GDM1 (cell line): ENCODE measurements around the gene CILP.
"Not testable (repeated sequence)": the region's sequence is repeated elsewhere in the genome, so short reads cannot be mapped to it uniquely, and the experiment has no call there.

Source experiments
- DNase-seq: peaks from one replicate; lab custom pipeline; 2025; lab: John Stamatoyannopoulos, UW

Gene CILP, protein sequence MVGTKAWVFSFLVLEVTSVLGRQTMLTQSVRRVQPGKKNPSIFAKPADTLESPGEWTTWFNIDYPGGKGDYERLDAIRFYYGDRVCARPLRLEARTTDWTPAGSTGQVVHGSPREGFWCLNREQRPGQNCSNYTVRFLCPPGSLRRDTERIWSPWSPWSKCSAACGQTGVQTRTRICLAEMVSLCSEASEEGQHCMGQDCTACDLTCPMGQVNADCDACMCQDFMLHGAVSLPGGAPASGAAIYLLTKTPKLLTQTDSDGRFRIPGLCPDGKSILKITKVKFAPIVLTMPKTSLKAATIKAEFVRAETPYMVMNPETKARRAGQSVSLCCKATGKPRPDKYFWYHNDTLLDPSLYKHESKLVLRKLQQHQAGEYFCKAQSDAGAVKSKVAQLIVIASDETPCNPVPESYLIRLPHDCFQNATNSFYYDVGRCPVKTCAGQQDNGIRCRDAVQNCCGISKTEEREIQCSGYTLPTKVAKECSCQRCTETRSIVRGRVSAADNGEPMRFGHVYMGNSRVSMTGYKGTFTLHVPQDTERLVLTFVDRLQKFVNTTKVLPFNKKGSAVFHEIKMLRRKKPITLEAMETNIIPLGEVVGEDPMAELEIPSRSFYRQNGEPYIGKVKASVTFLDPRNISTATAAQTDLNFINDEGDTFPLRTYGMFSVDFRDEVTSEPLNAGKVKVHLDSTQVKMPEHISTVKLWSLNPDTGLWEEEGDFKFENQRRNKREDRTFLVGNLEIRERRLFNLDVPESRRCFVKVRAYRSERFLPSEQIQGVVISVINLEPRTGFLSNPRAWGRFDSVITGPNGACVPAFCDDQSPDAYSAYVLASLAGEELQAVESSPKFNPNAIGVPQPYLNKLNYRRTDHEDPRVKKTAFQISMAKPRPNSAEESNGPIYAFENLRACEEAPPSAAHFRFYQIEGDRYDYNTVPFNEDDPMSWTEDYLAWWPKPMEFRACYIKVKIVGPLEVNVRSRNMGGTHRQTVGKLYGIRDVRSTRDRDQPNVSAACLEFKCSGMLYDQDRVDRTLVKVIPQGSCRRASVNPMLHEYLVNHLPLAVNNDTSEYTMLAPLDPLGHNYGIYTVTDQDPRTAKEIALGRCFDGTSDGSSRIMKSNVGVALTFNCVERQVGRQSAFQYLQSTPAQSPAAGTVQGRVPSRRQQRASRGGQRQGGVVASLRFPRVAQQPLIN

DNA sequence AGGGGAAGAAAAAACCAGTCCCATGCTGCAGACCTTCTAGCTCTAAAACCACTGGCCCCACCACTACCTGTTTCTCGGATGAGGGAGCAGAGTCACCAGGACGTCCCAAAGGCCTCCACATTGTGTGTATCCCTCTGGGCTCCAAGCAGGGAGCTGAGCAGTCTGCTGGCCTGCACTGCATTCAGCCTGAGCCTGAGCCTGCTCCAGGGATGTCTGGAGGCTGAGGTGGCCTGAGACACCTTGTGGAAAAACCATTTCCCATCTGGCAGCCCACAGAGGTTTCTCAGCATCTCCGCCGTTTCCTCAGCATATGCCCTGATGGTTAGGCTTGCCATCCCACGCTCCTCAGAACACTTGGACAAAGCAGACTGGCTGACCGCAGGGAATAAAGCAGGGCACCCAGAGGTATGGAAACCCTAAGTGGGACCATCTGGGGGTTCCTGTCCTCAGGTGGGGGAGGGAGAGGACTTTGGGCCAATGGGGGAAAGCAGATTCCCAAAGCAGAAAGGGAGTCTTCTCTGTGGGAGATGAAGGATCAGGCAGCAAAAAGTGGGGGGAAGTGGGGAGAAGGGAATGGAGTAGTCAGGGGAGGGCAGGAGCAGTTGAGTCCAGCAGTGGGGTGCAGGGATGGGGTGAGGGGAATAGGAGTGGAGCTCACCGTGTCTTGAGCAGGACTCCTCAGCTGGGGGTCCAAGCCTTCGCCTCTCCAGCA lies at the start of gene CILP:
Gene CILP, minus strand, starts transcription at position 704 of the 712 bp plus-strand sequence. CDS start 1,718 bp downstream, outside the sequence.
- DNase-seq: no peak

DNA sequence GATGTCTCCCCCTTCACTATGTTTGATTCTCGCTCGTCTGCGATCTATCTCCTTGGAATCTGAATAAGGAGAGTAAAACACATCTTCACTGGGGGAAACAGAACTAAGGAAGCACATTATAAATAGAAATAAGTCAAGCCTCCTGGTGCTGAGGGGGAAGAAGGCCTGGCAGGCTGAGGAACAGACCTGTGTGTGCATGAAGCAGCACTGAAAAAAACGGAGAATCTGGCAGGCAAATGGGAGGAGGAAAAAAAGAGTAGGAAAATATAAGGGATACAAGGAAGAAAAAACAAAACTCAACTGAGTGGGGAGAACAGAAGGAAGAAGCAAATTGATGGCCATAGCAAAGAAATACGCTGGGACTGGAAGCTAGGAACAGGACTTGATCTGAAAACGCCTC lies 49.7 kb upstream of the CILP start:
- DNase-seq: no peak

DNA sequence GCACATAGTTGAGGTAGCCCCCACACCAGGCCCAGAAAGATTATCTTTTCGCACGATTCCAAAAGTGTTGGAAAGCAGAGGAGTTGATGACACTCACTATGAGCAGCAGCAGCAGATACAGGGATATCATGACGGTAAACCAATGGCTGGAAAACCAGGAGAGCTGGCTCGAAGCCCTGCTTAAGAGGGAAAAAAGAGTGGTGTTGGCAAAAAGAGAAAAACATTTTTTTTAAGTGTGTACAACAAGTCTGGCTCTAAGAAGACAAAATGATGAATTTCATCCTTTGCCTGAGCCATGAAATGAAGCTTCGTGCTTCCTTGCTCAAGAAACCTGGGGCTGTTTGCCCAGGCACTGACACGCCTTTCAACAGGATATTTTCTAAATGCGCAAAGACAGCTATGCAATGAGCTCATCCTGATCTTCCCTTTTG lies 48.1 kb upstream of the CILP start:
- DNase-seq: no peak

DNA sequence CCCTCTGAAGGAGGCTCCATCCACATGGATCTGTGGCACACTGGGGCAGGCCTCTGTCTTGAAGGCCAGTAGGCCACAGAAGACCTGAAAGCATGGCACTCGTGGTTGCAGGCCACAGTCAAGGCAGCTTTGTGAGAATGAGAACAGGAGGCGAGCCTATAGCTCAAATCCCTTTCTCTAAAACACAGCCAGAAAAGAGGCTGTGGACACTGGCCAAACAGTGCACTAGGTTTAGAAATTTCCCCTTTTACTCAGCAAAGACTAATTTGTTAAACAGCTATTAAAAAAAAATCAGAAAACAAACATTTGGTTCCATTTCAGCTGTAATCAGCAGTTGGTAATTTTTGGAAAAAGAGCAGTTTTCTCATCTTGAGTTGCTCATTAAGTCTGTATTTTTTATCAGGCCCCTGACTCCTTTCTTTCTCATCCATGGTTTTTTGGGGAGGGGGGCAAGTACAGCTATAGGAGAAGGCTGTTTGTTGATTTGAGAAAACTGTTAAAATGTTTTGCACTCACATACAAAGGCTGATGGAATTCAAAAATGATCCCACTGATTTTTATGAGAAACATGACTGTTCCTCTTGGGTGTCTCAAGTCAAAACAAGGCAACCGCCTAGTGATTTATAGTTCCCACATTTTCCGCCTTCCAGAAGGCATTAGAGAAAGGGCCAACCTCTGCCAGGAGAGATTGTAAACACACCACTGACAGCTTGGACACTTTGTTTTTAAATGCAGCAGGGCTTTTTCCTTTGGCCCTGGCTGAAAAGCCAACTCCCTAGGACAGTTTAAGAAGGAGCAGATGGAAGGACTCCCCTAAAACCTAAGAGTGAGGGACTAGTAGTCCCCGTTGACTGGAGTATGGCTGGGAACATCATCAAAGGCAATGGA lies 47.3 kb upstream of the CILP start:
- DNase-seq: no peak

DNA sequence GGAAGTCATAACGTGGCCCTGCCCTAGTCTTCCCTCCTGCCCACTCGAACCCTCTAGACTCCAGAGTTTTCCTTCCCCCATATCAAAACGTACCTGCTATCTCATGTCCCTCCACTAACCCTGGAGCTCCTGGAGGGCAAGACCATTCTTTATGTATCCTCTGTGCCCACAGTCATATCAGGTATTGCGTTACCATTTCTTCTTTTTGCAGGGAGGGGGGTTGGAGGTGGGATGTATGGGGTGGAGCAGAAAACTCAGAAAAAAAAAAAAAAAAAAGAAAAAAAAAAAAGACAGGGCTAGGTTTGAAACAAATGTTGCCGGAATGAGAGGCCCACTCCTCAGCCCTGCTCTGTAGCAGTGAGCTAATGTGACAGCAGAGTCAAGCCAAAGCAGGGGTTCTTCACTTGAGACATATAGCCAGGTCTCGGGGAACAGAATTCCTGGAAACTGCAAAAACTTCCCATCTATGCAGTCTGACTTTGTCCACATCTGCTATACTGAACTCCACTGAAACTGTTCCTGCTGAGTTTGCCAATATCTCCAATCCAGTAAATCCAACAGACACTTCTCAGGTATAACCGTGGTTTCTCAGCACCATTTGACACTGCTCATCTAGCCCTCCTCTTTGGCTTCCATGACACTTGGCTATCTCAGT lies 44.3 kb upstream of the CILP start:
- no peak for DNase-seq

DNA sequence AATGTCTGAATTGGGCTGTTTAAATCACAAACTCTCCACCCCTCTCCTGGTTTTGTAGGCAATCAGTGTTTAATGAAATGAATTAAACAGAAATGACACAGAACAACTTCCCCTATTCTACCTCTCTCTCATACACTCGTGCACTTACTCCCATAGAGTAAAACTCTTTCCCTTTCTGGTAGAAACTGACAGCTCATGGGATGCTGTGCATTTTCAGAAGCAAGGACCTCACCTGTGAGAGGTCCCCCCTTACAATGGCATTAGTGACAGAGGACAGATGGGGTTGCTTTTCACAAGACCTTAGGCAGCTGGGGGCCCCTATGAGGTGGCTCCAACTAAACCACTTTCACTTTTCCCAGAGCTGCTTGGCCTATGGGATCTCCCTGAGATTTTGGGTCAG lies 43.5 kb upstream of the CILP start:
- no peak for DNase-seq

DNA sequence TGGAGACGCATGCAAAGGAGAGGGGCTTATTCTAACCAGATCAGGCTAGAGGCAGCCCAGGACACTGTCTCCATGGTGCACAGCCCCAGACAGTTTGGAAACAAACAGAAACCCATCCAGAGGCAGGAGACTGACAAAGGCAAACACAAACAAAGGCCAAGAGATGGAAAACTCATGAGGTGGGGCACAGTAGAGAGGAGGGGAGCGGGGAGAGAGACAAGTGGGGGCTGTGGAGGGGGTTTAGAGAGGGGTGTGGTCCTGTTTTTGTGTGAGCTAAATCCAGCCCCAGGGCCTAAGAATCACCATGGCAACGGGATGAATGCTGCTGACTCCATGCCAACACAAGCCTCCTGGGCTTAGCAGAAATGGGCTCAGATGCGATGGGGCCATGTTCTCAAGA lies 43.1 kb upstream of the CILP start:
- DNase-seq: no peak

DNA sequence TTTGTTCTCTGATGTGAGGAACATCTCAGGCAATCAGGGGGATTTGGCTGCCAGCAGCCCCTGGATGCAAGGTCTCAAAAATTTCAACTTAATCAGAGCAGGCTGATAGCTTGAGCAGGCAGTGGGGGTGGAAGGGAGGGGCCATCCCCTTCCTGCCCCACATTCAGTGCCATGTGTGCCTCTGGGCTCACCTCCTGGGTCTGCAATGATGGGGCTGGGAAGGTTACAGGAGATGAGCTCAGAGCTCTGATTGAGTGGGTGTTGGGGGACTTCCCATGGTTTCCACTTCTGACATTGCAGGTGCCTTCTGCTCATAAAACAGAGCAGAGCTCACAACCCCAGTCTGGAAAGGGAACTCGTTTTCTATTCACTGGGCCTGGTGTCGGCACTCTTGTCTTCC lies 38.4 kb upstream of the CILP start:
- no peak for DNase-seq

DNA sequence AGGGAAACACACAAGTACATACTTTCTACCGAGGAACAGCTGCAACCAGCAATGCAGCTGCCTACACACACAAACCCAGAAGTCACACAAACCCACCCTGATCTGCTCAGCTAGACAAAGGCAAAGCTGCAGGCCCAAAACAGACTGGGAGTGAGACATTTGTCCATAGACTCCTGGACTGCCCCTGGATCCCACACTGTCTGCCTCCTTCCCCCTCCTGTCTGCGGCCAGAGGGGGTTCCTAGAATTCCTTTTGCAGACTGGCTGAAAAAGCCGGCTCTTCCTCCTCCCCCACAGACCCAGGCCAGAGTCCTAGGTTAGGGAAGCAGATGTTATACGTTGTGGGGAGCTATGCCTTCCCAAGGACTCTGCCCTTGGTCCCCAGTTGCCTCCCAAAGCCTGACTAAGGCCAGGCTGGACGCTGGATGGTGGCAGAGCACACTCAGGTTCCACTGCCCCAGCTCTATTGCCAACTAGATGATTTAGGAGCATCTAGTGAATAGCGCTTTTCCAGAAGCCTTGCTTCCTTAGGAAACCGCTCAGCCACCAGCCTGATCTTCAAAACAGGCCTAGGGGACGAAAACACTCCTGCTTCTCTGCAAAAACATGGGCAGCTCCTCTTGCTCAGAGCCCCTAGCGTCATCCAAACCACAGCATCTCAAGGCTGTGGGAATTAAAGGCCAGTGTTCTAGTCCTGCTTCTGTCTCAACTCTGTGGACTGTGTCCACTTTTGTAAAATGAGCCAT lies 37.4 kb upstream of the CILP start:
- no peak for DNase-seq

DNA sequence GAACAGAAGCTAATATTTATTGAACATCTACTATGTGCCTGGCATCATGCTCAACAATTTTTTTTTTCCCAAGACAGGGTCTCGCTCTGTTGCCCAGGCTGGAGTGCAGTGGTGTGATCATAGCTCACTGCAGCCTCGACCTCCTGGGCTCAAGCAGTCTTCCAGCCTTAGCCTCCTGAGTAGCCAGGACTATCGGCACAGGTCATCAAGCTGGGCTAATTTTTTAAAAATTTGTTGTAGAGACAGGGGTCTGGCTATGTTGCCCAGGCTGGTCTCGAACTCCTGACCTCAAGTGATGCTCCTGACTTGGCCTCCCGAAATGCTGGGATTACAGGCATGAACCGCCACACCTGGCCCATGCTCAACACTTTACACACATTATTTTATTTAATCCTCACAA lies 35.7 kb upstream of the CILP start:
- no peak for DNase-seq

DNA sequence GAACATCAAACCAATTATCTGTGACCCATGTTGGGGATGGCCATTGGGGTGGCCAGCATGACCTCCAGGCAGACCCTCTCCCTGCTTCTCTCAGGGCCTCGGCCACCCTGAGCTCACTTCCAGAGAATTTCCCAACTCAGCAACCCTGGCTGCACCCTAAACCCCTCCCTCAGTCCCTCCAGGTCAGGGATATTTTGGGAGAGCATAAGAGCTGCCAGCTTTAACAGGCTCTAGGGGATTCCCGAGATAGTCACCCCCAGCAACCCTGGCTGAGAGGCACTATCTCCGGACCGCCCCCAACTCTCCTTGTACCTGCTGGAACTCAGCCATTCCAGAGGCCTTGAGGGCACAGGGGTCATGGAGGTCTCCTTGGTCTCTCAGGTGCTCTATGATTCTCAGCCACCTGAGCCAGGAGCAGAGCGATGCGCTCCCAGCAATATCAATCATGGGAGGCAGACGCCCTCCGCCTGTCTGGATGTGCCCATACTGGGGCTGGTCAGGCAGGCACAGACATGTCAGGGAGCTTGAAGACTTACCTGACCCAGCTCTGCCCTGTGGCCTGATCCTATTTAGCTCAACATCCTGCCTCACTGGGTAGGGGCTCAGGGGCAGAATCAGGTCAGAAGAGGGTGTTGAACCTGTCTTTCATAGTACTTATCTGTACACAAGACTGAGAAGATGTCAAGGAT lies 34.9 kb upstream of the CILP start:
- no peak for DNase-seq

DNA sequence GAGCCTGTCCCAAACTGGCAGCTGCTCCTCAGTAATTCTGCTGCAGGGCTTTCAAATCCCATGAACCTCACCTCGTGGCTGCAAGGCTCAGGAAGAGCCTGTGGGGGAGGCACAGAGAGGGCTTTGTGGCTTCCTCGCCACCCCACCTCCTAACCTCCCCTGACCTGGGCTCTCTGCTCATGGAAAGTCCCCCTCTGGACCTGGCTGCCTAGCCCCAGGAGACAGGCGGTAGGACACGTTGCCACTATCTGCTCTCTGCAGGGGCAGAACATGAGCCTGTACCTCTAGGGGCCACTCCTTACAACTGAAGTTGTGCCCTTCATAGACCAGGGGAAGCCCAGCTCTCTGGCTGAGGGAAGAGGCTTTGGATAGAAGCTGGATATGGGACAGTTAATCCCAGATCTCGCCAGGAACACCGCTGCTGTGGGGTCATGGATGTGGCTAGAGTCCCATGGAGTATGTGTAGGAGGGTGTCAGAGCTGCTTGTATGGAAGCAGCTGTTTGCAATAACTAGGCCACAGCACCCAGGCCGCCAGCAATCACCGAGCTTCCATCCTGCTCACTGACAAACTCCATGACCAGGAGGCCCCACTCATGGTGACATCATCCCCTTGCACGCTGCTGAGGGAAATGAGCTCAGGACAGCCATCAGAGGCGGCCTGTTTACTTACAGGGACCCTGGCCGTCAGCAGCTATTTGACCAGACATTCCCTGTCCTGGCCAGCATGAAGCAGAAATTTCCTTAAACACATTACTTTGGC lies 34.0 kb upstream of the CILP start:
- no peak for DNase-seq

DNA sequence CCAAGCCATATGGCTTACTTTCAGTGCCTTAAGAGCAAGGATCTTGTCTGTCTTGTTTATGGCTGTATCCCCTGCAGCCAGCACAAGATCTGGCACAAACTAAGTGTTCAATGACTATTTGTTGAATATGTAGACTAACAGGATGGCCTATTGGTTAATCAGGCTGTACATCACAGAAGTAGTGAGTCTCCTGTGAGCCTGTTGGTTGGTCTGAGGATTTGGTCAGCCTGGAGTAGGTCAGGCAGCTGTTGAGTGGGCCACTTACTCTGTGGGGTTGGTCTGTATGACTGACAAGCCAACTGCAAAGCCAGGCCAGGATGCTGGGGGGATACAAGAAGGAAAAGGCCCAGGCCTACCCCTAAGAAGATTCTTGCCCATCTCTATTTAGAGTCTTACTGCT lies 33.4 kb upstream of the CILP start:
- DNase-seq: no peak

DNA sequence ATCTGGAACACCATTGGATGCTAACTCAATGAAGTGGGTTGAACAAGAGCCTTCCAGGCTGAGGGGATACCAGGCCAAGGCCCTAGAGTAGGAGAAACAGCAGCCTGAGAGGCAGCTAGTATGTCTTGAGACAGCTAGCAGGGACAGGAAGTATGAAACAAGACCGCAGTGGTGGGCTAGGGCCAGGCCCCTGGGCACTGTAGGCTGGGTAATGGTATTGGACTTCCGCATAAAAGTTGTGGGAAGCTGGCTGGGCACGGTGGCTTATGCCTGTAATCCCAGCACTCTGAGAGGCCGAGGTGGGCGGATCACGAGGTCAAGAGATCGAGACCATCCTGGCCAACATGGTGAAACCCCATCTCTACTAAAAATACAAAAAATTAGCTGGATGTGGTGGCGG lies 25.2 kb upstream of the CILP start:
- DNase-seq: not testable (repeated sequence)

DNA sequence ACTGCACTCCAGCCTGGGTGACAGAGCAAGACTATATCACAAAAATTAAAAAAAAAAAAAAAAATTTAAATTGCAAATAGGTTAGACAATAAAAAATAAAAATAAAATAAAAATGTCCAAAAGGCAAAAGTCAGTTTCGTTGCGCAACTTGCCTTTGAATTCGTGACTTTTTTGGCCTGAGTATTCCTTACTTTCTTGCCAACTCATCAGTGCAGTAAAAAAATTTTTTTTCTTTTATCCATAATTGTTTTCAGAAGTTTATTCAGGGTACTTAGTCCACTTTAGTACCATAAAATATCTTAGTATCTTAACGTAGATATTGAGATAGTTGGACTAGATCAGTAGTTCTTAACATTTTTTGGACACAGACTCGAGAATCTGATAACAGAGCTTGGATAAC lies 22.4 kb upstream of the CILP start:
- no peak for DNase-seq

DNA sequence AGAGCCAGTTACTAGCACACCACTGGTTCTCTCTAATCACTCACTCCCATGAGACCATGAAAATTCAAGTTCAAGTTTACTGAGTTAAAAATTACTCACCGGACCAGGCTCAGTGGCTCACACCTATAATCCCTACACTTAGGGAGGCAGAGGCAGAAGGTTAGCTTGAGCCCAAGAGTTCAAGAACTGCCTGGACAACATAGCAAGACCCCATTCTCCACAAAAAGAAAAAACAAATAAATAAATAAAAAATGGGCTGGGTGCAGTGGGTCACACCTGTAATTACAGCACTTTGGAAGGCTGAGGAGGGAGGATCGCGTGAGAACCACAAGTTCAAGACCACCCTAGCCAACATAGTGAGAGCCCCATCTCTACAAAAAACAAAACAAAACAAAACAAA lies 21.2 kb upstream of the CILP start:
- no peak for DNase-seq

DNA sequence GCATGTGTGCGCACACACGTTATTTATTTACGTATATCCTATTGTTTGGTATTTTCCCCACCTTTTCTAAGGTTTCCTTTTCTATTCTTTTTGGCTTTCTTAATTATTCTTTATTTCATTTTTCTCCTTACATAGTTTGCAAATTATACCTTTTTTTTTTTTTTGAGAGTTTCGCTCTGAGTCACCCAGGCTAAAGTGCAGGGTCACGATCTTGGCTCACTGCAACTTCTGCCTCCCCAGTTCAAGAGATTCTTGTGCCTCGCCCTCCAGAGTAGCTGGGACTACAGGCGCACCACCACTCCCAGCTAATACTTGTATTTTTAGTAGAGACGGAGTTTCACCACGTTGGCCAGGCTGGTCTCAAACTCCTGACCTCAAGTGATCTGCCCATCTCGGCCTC lies 20.0 kb upstream of the CILP start:
- no peak for DNase-seq

DNA sequence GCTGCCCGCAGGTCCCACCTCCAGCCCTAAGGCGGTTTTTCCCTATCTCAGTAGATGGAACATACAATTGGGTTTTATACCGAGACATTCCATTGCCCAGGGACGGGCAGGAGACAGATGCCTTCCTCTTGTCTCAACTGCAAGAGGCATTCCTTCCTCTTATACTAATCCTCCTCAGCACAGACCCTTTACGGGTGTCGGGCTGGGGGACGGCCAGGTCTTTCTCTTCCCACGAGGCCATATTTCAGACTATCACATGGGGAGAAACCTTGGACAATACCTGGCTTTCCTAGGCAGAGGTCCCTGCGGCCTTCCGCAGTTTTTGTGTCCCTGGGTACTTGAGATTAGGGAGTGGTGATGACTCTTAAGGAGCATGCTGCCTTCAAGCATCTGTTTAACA lies 15.6 kb upstream of the CILP start:
- not testable (repeated sequence) for DNase-seq
